ENCODE data around the gene ITCH.
"Not testable (repeated sequence)": the region's sequence is repeated elsewhere in the genome, so short reads cannot be mapped to it uniquely, and the experiment has no call there.

Gene ITCH

DNA sequence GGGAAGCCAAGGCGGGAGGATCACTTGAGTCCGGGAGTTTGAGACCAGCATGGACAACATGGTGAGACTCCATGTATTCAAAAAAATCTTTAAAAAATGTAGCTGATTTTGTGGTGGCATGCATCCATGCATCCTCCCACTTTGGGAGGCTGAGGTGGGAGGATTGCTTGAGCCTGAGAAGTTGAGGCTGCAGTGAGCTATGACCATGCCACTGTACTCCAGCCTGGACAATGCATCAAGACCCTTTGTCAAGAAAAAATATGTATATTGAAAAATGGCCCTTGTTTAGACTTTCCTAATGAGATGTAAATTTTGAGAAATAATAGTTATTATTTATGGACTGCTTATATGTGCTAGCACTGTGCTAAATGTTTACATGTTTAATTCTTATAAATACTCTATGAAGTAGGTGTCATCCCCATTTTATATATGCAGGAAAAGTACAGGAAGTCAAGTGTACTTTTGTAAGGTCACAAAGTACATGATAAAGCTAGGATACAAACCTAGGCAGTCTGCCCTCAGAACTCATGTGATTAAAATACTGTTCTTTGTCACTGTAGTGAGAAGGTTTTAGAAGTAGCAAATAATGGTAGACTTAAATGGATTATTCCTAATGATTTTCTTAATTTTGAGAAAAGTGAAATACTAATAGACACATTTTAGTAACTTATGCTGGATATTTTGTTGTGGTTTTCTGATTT is 58.8 kb downstream of the ITCH start:
- no peak for DNase-seq

DNA sequence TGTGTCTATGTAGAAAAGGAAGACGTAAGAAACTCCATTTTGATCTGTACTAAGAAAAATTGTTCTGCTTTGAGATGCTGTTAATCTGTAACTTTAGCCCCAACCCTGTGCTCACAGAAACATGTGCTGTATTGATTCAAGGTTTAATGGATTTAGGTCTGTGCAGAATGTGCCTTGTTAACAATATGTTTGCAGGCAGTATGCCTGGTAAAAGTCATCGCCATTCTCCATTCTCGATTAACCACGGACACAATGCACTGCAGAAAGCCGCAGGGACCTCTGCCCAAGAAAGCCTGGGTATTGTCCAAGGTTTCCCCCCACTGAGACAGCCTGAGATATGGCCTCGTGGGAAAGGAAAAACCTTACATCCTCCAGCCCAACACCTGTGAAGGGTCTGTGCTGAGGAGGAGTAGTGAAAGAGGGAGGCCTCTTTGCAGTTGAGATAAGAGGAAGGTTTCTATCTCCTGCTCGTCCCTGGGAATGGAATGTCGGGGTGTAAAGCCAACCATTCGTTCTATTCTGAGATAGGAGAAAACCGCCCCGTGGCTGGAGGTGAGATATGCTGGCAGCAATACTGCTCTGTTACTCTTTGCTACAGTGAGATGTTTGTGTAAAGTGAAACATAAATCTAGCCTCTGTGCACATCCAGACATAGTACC is 62.1 kb downstream of the ITCH start:
- DNase-seq: not testable (repeated sequence)

DNA sequence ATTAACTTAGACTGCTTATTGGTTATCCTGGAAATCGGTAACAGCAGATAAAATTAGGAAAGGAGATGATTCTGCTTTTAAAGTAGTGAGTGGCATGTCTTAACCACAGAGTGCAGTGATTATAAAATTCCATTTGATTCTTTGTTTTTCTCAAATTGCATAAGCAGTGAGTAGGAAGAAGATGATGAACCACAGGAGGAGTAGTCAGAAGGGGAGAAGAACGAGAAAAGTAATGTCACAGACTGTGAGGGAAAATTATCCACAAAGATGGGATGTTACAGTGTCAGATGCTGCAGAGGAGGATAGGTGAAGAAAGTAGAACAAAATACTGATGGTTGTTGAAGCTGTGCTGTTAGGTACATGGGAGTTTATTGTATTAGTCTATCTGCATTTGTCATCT is 63.0 kb downstream of the ITCH start:
- no peak for DNase-seq

DNA sequence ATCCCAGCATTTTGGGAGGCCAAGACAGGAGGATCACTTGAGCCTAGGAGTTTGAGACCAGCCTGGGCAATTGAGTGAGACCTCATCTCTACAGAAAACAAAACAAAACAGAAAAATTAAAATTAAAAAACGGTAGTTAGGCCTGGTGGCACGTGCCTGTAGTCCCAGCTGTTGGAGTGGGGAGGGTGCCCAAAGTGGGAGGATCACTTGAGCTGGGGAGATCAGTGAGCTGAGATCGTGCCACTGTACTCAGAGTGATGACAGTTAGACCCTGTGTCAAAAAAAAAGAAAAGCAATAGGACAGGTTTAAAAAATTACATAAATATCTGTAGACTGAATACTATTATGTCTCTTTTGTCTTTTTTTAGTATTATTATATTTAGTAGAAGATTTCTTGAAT is 64.3 kb downstream of the ITCH start:
- DNase-seq: no peak

DNA sequence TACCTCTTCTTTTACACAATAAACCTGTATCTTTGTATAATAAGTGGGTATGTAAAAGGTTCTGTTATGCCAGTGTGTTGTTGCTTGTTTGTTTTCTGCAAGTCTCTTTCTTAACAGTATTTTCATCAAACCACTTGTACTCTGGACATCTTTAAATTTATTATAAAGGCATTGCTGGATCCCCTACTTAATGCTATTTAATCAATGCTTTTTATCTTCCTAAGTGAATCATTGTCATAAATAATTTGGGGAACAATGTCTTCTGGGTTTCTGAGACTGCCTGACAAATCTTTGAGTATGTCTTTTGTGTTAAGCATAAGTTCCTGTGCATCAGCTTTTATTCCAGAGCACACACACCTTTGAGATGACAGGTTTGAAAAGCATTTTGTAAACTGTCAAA is 64.7 kb downstream of the ITCH start:
- DNase-seq: no peak

DNA sequence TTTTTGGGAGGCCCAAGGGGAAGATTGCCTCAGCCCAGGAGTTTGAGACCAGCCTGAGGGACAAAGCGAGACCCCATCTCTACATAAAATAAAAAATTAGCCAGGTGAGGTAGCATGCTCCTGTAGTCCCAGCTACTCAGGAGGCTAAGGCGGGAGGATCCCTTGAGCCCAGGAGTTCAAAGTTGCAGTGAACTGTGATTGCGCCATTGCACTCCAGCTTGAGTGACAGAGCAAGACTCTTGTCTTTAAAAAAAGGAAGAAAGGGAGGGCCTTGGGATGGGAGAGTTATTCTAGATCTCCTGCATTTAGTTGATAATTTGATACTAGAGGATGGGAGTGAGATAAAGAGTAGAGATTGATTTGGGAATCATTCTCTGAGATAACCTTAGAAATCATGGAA is 68.1 kb downstream of the ITCH start:
- no peak for DNase-seq

DNA sequence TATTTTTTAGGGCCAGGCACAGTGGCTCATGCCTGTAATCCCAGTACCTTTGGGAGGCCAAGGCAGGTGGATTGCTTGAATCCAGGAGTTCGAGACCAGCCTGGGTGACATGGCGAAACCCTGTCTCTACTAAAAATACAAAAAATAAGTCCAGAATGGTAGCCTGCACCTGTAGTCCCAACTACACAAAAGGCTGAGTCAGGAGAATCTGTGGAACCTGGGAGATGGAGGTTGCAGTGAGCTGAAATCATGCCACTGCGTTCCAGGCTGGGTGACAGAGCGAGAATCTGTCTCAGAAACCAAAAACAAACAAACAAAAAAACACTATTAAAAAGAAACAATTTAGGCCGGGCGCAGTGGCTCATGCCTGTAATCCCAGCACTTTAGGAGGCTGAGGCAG is 69.6 kb downstream of the ITCH start:
- not testable (repeated sequence) for DNase-seq

DNA sequence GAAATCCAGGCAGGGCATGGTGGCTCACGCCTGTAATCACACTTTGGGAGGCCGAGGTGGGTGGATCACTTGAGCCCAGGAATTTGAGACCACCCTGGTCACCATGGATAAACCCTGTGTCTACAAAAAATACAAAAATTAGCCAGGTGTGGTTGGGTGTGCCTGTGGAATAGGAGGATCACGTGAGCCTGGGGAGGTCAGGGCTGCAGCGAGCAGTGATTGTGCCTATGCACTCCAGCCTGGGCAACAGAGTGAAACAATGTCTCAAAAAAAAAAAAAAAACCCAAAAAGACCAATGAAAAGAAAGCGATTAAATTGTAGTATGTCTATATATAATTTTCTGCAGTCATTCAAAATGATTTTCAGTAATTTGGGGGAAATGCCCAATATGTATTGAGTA is 70.3 kb downstream of the ITCH start:
- DNase-seq: no peak

DNA sequence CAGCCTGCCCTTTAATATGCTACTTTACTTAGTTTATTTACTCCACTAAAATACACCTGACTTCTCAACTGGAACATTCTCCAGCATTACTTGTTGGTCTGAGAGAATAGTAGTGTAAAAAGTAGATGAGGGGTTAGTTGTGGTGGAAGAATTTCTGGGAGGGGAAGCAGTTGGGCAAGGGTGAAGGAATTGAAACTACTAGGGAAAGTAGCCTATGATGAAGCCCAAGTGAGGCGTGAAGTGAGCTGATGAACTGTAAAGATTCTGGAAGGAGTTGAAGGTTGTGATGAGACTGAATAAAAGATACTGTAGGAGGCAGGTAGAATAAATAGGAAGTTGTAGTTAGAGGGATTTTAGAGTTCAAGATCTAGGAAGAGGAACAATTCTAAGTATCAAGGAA is 72.5 kb downstream of the ITCH start:
- no peak for DNase-seq

DNA sequence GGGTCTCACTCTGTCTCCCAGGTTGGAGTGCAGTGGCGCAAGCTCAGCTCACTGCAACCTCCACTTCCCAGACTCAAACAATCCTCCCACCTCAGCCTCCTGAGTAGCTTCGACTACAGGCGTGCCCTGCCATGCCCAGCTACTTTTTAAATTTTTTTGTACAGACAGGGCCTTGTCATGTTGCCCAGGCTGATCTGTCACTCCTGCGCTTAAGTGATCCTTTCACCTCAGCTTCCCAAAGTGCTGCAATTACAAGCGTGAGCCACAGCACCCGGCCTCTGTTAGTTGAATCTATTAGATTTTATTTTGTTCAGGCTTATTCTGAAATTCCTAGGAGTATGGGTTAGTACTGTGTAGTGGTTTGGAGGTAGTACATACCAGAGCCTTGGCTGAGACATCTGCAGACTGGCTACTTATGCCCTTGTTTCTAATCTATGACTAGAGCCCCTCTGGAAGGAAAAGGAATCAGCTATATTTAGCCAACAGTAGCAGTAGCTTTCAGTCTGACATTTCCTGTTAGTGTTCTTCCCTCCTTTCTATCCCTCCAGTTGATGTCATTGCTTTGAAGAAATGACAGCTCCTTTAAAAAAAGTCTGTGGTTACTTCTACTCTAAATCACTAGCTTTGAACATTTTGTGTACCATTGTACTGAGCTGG is 74.4 kb downstream of the ITCH start:
- no peak for DNase-seq

DNA sequence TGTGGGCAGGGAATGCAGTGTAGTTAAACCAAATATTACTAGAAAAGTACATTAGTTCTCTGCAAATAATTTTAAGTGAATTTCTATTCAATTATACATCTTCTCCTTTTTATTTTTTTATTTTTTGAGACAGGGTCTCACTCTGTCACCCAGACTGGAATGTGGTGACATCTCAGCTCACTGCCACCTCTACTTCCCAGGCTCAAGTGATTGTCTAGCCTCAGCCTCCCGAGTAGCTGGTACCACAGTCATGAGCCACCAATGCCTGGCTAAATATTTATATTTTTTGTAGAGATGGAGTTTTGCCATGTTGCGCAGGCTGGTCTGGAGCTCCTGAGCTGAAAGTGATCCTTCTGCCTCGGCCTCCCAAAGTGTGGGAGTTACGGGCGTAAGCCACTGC is 76.1 kb downstream of the ITCH start:
- no peak for DNase-seq

DNA sequence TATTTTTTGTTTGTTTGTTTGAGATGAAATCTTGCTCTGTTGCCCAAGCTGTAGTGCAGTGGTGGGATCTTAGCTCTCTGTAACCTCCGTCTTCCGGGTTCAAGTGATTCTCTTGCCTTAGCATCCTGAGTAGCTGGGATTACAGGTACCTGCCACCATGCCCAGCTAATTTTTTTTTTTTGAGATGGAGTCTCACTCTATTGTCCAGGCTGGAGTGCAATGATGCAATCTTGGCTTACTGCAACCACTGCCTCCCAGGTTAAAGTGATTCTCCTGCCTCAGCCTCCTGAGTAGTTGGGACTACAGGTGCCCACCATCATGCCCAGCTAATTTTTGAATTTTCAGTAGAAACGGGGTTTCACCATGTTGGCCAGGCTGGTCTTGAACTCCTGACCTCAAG is 78.3 kb downstream of the ITCH start:
- DNase-seq: not testable (repeated sequence)

DNA sequence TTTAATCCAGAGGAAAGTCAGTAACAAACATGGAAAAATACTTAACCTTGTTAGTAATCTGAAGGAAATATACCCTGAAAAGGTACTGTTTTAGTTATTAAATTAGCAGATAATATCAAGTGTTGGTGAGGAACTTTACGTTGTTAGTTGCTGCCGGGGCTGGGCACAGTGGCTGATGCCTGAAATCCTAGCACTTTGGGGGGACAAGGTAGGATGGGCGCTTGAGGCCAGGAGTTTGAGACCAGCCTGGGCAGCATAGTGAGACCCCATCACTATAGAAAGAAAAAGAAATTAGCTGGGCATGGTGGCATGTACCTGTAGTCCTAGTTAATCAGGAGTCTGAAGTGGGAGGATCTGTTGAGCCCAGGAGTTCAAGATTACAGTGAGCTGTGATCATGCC is 80.5 kb downstream of the ITCH start:
- no peak for DNase-seq

DNA sequence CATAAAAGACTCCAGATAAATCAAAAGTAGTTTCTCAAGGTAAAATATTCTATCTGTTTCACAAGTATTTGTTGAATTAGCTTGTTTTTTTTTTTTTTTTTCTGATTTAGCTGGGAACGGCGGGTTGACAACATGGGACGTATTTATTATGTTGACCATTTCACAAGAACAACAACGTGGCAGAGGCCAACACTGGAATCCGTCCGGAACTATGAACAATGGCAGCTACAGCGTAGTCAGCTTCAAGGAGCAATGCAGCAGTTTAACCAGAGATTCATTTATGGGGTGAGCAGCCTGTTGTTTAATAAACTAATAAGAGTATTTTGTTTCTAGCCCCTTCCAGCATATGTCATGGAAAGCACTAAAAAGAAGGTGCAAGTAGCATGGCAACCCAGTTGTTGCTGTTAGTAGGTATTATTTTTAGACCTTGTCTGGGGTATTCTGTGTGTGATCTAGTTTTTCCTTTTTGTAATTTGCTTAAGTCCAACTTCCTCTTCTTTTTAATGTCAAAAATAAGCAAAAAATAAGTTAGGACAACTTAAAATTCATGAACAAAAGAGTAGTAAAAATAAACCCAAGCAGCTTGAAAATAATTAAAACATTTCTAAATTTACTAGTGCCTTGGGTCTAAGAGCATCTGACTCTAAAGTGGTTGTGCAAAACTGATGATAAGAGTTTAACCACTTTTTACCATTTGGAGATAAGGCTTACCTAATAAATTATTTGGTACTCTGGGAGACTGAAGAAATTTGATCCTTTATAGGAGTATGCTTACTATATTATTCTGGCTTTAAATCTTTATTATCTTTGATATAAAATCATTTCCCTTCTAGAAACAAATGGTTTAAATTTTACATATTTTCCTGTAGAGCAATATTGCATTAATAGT is 82.3 kb downstream of the ITCH start:
- DNase-seq: no peak

DNA sequence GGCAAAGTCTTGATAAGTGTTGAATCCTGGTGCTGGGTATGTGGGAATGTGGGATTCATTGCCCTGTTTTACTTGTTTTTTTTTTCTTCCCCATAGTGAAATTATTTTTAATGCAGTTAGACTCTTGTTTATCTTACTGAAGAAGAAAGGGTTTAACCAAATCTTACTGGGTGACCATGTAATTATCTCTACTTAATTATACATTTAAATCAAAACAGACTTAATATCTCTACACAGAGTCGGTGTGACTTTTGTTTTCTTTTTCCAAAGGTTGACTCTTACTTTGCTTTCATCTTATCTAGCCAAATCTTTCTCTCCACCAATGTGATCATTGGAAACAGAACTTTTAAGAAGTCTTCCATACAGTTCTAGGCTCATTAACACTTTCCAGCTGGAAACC is 85.4 kb downstream of the ITCH start:
- DNase-seq: no peak

DNA sequence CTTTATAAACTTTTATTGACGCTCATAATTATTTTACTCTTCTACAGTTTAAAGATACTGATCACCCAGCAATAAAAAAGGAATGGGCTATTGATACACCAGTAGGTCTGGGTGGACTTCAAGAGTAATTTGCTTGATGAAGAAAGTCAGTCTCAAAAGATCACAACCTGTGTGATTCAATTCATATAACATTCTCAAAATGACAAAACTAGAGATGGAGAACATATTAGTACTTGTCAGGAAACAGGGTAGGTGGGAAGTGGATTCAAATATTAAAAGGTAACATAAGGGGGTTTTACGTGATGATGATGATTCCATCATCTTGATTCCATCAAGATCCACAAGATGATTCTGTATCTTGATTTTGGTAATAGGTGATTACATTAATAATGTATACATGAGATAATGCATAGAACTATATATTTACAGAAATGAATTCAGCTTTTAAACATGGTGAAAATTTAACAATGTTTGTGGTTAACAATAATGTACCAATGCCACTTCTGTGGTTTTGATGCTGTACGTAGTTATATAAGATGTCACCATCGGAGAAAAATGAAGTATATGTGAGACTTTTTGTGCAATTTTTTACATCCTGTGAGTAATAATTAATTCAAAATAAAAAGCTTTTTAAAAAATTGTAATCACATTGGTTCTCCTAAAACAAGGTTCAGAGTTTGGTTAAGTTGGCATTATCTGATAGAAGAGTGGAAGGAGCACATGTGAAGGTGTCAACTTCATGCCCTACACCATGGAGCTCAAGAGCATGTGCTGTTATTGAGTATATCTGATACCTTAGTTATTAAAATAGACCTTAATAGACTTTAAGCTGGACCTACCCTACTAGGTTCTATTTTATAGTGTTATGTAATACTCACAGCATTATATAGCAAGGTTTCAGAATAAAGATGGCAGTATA is 86.9 kb downstream of the ITCH start:
- peak in 1 of 2 donors; percentile 13 for DNase-seq

DNA sequence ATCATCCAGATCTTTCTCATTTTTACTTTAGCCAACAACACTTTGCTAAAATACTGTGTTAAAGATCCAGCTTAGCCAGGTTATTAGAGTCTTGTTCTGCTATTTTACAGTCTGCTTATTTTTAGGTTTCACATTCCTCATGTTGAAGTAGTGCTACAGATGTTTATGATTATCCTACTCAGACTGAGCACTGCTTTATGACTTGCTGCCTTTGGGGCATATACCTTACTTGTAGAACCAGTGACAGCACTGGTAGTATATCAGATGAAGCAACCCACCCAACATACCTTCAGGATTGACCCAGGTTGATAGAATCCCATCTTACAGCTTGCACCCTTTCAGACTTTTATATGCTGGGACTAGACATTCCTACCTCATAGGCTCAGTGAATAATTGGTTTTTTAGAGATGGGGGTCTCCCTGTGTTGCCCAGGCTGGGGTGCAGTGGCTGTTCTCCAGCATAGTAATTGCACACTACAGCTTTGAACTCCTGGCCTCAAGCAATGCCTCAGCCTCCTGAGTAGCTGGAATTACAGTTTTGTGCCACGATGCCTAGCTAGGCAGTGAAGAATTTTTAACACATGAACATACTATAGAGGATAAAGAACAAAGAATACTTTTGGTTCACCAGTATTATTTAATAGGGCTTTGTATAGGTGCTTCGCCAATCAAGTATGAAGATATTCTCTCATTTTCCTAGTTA is 89.4 kb downstream of the ITCH start:
- no peak for DNase-seq

DNA sequence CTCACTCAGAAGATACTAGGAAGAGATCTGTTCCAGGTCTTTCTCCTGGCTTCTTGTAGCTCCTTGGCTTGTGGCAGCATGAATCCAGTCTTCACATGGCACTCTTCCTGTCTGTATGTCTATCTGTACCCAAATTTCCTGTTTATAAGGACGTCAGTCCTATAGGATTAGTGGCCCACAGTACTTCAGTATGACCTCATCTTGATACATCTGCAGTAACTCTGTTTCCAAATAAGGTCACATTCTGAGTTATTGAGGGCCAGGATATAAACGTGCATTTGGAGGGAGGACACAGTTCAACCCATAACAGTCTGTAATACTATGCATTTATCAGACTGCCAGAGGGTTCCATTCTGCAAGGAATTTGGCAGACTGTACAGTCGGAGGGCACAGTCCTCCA is 95.6 kb downstream of the ITCH start:
- DNase-seq: no peak

DNA sequence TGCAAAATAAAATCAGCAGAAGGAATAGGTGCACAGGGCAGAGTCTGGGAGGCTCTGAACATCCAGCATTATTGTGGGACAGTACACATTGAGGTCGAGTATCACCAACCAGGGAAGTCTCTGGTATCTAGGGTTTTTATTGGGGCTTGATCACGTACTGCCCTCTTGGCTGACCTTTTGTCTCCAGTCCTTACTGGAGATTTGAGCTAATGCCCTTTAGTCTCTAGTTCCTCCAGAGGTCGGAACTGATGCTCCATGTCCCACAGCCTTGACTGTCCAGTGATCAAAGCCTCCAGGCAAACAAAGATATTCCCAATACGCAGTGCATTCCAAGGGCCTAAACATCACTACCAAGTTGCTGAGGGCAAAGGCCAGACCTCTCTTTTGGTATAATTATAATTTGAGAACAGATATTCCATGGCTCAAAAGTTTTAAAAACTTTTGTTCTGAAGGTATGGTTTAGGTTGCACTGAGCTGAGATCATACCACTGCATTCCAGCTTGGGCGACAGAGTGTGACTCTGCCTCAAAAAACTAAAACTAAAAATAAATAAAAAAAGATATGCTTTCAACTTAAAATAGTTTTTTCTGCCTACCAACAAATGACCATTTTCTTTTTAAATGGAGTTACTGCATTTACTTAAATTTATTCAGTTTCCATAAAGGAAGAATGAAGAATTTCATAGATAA is 96.3 kb downstream of the ITCH start:
- DNase-seq: no peak

DNA sequence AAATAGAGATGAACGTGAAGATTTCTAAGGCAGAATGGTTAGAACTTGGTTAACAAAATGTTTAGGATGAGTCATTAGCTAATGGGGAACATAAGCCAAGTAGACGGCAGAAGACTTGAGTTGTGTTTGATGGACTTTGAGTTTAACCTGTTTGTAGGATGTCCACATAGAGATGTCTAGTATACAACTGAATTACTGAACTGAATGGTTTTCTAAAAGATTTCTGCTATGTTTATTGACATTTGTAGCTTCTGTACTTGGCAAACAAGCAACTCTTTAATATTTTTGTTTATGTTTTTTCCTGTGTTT is 98.7 kb downstream of the ITCH start:
- no peak for DNase-seq

DNA sequence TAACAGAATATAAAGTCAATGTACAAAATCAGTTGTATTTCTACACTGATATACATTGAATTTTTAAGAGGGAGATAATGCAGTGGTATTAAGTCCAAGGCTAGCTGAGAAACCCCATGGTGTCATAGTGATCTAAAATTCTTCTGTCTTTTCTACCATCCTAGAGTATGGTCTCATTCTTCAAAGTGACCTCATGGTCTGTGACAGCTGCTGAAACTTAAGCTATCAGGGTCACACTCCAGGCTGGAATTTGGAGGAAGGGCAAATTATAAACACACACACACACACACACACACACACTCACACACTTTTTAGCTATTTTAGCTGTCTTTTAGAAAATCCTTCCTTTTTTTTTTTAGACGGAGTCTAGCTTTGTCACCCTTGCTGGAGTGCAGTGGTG is 105.9 kb downstream of the ITCH start:
- no peak for DNase-seq
